Right ventricle myocardium inferior (tissue), 1 donor: ENCODE data around the gene ADK. TPM values are rescaled to one million over a fixed set of nuclear protein-coding genes. Genes with fewer than 3 reads are reported as not detected.
"Not testable (repeated sequence)": the region's sequence is repeated elsewhere in the genome, so short reads cannot be mapped to it uniquely, and the experiment has no call there.

Source experiments
- ATAC-seq: fragments of 200-7000 bp; cut with Tn5 transposase; one replicate; pipeline ENCODE4 v1.9.1; 2020; ENCODE audit warnings: mild to moderate bottlenecking, moderate library complexity
- DNase-seq: peaks from one replicate; pipeline ENCODE4 v3.0.0; 2021; ENCODE audit errors: missing footprints
- intact Hi-C: fragments of 100-400 bp; cut with DNase I; formaldehyde crosslinking; loops from one replicate; pipeline ENCODE4 v1.11.0; 2022
- total RNA-seq: library from RNA; stranded (reverse); fragmentation: NEBNext Ultra II Directional; extraction: Animal tissue kit (Norgen Biotek cat#: 25700); gene quantifications from one replicate; pipeline ENCODE4 v1.2.1, GENCODE V29; 2021
- donor health status: DM: no; HTN: yes; CAD: no; lungs with severe emphysema.

ADK gene
- total RNA-seq, 1 donor from 2014 or later: 41.4 TPM

DNA sequence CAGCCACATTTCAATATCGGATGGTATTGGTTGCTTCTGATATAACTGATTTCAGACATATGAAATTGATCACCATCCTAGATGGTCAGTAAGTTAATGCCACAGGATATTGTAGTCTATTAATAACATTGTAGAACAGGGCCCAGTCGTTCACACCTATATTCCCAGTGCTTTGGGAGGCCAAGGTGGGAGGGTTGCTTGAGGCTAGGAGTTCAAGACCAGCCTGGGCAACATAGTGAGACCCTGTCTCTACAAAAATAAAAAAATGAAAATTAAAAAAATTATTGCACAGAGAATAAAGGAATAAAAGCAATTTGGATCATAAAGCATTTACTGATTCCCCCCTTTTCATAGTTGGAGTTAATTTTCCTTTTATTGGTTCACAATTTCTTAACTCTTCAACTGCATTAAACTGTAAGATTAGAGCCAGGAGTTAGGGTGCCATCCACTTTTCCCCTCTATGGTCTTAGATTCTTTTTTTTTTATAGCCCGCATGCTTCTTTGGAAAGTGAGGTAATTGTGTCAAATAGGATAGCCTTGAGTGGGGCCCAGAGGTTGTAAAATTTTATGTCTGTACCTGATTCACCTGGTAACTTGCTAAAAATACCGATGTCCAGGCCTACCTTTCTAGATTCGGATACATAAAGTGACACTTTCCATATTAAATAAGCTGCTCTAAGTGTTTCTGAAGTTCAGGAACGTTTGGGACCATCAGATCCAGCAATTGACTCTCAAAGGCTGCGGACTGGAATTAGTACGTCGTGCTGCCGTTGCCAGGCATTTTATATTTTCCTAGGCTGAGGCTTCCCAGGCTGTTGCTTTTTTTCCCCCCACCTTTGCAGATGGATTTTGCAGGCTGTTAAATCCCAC, 24.7 kb downstream of the ADK start:
- no peak for DNase-seq
- intact Hi-C loops: loop anchor here (2.0 kb wide), 1 partner anchor 25 kb away; the partner anchor contains the start of genes ADK and AP3M1
- ATAC-seq: no peak

DNA sequence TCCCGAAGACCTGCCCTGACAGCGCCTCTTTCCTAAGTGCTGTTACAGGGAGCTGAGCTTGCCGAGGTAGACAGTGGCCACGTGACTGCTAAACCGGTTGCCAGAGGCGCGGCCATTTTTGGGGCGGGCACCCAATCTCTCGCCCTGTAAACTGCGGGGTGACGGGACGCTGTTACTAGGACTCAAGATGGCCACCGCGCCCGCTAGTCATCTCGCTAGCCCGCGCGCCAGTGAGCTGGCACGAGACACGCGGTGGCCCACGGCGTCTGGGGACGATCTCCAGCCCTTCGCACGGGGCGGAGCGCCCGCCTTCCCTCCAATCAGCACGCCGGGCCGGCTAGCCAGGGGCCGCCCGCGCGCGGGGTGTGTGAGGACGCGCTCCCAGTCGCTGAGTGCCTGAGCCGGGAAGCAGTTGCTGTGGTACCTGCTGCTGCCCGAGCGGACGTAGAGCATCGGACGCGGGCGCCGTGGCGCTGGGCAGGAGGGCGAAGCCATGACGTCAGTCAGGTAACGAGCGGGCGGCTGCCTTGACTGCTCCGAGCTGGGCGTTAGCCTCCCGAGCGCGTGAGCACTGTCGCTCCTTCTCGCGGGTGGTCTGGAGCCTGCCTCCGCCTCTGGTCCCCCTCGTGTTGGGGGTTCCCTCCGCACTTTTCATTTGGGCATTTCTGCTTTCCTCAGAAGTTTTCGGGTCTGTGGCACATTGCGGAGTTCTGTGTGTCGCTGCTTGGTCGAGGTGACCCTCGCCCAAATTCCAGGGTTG, 25.5 kb downstream of the ADK start:
- peak; percentile 99 for DNase-seq
- intact Hi-C loops: loop anchor here (2.0 kb wide), 1 partner anchor 26 kb away; the partner anchor contains the start of genes ADK and AP3M1
- ATAC-seq: peak; percentile 99

DNA sequence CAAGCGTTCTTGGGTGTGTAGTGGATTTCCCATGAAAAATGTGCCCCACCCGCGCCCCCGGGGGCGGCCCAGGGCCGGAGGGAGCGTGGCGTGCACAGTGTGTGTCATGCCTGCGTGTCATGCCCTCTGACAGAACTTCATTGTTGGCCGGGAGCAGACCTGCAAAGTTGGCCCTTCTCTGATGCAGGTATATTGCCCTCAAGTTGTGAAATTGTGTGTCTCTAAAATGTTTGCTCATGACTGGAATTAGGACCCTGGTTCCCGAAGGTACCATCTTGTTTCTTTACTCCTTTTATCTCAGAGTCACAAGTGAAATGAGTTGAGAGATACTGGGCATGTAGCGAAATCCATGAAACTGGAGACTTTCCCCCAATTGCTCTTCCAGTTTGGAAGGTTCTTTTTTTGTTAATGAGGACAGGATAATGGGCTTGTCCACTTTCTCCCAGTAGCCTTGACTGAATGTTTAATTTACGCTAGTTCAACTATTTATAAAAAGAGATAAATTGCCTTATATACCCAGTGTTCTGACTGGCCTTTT, 26.2 kb downstream of the ADK start:
- intact Hi-C loops: loop anchor here (2.0 kb wide), 1 partner anchor 26 kb away; the partner anchor contains the start of genes ADK and AP3M1
- no peak for DNase-seq
- ATAC-seq: no peak

DNA sequence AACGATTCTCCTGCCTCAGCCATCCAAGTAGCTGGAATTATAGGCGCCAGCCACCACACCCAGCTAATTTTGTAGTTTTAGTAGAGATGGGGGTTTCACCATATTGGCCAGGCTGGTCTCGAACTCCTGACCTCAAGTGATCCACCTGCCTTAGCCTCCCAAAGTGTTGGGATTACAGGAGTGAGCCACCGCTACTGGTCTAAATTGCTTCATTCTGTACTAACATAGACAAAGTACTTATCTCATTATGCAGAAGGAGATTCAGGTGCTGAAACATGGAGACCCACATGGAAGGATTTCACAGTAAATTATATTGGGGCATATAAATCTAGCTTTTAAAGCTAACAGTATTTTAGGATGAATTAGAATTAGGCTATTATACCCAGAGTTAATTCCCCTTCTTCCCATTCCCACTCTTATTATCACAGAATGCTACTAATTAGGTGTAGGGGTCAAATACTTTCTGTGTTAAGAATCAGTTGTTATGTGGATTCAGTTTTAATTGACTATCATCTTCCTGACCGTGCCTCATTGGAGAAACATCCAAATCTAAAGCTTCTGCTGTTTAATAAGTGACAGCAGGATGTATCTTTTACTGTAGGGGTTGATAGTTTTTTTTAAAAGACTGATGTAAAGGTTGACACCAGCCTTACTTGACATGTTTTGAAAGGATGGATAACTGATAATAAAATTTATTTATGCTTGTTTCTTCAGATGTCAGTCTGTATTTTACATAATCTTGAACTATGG, 27.2 kb downstream of the ADK start:
- ATAC-seq: no peak
- intact Hi-C loops: no loop called here
- no peak for DNase-seq

- intact Hi-C loops: no loop called here
- ATAC-seq: no peak
- DNase-seq: no peak
Measured at GRCh38 chr10:74179111-74179710, 28.2 kb downstream of the ADK start.

DNA sequence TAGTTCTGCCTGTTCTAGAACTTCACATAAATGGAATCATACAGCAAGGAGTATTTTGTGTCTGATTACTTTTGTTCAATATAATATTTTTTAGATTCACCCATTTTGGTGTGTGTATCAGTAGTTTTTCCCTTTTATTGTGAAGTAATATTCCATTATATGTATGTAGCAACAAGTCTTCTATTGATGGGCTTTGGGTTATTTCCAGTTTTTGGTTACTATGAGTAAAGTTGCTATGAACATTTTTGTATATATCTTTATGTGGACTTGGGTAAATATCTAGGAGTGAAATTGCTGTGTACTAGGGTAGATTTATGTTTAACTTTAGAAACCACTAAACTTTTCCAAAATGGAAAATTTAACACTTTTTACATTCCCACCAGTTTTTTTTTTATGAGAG, 35.7 kb downstream of the ADK start:
- no peak for ATAC-seq
- no peak for DNase-seq
- intact Hi-C loops: no loop called here

- no peak for ATAC-seq
- intact Hi-C loops: no loop called here
- DNase-seq: no peak
Measured at GRCh38 chr10:74187237-74187636, 36.2 kb downstream of the ADK start.

DNA sequence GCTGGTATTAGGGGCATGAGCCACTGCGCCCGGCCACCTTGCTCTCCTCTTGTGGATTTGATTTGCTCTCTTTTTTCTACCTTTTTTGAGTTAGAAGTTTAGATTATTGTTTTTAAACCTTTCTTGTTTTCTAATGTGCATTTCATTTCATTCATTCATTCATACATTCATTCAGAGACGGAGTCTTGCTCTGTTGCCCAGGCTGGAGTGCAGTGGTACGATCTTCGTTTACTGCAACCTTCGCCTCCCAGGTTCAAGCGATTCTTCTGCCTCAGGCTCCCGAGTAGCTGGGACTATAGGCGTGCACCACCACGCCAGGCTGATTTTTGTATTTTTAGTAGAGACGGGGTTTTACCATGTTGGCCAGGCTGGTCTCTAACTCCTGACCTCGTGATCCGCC, 37.6 kb downstream of the ADK start:
- DNase-seq, ATAC-seq, intact Hi-C loops: not testable (repeated sequence)

- intact Hi-C loops: no loop called here
- peak; percentile 46 for ATAC-seq
- no peak for DNase-seq
Measured at GRCh38 chr10:74189999-74190421, 39.0 kb downstream of the ADK start.

GRCh38 chr10:74190494-74190893, 39.5 kb downstream of the ADK start:
- no peak for ATAC-seq
- no peak for DNase-seq
- intact Hi-C loops: no loop called here

DNA sequence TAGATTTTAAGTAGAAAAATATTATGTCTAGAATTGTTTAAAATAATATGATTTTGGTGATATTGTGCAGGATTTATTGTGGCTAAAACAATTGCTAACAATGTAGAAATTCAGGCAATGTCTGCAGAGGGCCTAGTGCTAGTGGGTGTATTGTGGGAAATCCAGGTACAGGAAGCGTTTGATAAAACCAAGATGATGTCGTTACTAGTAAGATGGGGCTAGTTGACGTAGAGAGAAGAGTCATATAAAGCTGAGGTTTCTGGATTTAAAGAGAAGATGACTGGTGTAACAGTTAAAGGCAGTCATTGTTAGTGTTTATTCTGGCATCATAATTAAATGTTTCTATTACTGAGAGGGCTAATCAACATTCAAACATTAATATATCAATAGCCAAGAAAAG, 43.5 kb downstream of the ADK start:
- intact Hi-C loops: no loop called here
- no peak for DNase-seq
- no peak for ATAC-seq

GRCh38 chr10:74194999-74195398, 44.0 kb downstream of the ADK start:
- DNase-seq: no peak
- intact Hi-C loops: no loop called here
- ATAC-seq: no peak

DNA sequence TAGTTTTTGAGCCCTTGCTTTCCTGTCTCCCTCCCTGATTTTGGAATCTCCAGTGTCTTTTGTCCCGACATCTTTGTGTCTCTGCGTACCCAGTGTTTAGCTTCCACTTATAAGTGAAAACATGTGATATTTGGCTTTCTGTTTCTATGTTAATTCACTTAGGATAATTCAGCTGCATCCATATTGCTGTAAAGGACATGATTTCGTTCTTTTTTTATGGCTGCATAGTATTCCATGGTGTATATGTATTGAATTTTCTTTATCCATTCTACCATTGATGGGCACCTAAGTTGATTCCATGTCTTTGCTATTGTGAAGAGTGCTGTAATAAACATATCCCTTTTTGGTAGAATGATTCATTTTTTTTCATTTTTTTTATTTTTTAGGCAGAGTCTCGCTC, 48.3 kb downstream of the ADK start:
- DNase-seq (no peak), ATAC-seq (no peak)
- intact Hi-C loops: no loop called here

GRCh38 chr10:74202356-74202755, 51.3 kb downstream of the ADK start:
- DNase-seq (no peak), ATAC-seq (no peak)
- intact Hi-C loops: no loop called here

DNA sequence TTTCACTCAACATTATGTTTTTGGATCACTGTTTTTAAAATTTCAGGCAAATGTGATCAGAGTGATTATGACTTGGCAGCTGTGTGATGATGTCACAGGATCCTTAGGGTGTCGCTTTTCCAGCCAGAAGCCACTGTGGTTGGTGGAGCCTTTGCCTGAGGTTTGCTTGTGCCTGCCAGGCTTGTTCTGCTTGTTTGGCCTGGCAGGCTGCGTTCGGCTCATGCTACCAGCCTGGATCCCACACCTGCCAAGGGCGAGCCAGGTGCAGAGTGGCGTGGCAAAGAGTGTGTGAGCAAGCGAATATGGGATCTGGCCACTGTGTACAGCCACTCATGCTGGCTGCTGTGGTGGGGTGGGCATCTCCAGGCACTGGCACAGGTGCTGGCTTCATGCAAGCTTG, 55.7 kb downstream of the ADK start:
- ATAC-seq: no peak
- intact Hi-C loops: no loop called here
- no peak for DNase-seq

GRCh38 chr10:74207691-74208480, 56.9 kb downstream of the ADK start:
- intact Hi-C loops: no loop called here
- ATAC-seq (peak; percentile 37), DNase-seq (no peak)

DNA sequence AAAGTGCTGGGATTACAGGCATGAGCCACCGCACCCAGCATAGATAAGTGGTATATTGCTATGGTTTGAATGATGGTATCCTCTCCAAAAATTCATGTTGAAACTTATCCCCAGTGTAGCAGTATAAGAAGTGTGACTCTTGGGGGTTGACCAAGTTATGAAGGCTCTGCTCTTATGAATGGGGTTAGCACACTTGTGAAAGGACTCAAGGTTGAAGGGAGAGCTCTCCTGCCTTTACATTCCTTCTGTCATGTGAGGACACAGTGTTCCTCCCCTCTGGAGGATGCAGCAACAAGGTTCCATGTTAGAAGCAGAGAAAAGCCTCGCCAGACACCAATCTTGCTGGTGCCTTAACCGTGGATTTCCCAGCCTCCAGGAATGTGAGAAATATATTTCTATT, 58.0 kb downstream of the ADK start:
- DNase-seq: no peak
- intact Hi-C loops: no loop called here
- ATAC-seq: no peak

- intact Hi-C loops: no loop called here
- DNase-seq (no peak), ATAC-seq (no peak)
Measured at GRCh38 chr10:74213019-74213418, 62.0 kb downstream of the ADK start.
